GM21526 (cell line): ENCODE results near the gene VCP.

Experiments
- ATAC-seq: cut with Tn5 transposase; IDR thresholded peaks from one replicate; pipeline ENCODE4 v1.9.1; 2021; ENCODE audit warnings: moderate library complexity; ENCODE audit not compliant: unreplicated experiment, low FRiP score

VCP gene

DNA sequence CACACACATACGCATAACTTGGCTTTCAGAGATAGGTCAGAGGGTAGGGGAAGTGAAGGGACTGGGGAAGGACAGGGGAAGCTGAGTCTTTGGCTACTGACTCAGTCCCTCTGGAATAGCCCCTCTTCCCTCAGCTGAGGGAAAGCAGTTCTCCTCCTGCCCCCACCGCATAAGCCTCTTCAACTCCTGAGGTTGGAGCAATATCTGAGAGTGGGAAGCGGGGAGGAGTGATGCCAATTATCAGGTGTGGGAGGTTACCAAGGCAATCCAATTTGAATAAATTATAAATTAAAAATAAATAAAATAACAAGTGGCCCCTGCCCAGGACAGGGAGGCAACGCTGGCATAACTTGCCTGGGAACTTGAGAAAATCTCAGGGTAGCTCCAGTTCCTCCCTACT, 32.2 kb upstream of the VCP start:
- no peak for ATAC-seq

DNA sequence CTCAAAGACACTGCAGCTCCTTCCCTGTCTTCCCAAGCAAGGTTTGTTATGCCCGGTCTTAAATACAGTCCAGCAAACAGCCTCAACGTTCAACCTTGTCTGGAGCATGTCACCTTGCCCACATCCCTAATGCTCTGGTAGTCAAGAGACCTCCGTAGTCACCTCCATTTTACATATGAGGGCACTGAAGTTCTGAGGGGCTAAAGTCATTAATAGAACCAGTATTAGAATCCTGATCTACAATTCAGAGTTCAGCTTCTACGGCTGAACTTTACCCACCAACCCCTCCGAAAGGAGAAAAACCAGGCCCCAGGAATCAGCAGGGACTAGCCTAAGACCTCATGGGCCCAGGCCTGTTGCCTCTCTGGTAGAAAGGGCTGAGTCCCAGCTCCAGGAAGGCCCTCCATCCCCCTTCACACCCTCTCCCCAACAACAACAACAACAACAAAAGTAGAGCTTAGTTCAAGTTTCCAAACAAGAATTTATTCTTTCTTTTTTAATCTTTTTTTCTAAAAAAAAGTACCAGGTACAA, 31.3 kb upstream of the VCP start:
- no peak for ATAC-seq

DNA sequence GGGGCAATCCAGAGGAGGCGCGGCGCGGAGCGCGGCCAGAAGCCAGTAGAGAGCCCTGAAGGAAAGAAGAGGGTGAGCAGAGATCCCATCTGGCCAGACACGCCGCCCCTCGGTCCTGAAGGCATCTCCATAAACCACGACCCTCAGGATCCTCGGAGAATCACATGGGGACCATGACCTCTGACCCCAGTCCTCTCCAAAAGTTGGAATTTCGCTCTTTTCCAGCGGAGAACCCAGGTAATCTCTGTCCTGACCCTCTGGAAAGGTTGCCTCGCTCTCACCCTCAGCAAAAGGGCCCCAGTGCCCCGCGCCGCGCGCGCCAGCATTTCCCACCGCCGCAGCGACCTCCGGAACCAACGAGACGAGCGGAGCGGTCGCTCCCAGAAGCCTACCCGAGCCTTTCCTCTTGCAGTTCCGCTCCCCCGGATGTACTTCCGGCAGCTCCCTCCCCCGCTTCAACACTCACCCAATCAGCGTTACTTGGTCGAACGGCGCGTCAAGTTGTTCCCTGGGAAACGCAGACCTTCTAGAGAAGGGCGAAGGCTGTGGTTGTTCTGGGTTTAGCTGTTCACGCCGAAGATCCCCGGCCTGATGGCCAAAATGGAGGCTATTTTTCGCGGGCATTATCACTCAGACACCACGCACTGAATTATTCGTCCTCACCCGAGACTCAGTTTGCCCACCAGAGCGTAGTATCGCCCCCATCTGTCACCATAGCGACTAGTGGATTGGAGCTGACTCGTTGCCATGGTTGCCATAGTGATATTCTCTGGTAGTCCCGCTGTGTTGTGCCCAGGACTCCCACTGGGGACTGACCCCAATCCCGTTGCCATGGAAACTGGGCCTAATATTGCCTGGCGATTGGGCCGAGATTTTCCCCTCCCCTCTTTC, 30.6 kb upstream of the VCP start, which contains the start of gene STOML2:
Gene STOML2 (minus strand): TSS at position 363 of the 891 bp plus-strand sequence. CDS start 37 bp downstream, at position 326.
- peak; percentile 88 for ATAC-seq

DNA sequence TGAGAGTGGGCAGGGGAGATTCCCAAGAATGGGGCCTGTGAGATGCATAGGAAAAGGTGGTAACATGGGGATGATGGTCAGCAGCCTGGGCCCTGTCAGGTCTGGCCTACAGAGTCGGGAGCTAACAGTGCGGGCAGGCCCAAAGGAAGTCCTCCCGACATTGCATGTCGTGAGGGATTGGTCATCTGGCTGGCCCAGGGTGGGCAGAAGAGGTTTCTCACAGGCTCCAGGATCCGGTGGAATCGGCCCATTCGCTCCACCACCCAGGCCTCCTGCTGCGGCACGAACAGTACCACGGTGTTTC, 30.0 kb upstream of the VCP start:
- no peak for ATAC-seq

DNA sequence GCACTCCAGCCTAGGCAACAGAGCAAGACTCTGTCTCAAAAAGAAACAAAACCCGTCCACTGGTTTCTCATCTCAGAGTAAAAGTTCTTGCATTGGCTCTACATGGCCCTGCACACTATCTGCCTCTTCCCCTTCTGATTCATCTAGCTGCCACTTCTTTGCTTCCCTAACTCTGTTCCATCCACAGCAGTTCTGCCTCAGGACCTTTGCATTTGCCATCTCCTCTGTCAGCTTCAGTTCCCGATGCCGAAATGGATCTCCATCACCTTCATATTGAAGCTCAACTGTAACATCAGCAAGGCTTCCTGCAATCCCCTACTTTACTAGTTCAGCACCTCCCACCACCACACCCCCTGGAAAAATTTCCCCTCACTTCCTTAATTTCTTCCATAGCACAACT, 25.1 kb upstream of the VCP start:
- no peak for ATAC-seq

DNA sequence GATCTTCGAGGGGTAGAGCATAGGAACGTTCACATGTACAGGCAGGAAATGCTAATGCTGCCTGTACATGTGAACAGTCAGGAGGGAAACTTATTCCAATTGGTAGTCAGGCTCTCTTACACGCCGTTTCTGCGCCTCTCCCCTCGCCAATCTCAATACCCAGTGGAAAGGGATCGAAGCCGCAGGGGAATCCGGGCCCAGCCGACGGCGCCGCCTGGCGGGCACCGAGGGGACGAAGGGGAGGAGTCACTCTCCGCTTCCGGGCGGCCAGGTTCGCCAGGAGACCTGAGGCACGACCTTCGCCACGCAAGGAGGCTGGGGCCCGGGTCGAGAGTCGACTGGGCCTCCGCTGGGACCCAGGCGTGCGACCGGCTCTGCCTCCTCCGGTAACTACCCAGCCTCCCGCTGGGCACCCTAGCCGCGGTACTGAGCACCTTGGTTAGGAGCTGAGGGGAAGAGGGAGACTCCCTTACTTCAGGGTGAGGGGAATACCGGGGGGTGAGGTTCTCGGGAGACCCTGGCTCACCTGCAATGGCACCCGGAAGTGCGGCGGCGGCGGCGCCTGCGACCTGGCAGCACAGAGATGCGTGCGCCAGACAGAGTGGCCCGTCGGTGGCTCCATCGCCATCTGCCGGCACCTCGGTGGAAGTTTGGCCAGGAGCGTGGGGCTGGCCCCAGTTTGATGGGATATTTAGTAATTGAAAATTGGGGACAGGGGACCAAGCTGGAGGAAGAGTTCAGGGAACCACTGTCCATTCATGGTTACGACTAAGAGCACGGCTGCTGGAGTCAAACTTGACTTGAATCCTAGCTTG, 23.8 kb upstream of the VCP start, which contains the start of gene PIGO:
Gene PIGO (minus strand): TSS at position 557 of the 815 bp plus-strand sequence. CDS start 1,026 bp downstream, outside the sequence.
- peak; percentile 80 for ATAC-seq

DNA sequence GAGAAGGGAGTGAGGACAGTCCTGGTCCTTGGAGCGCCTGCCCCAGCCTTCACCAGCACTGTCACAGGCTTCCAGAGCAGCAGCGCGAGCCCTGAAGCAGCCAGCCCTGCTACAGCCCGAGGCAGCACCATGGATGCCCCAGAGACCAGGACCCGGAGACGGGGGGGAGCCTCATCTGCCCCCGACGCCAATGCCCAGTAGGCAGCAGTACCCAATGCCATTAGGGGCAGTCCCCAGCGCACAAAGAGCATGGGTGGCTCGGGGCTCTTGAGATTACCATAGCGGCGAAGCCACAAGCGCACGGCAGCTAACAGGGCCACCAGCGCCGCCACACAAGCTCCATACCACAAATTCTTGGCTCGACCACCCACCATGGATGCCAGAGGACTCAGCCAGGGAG, 19.1 kb upstream of the VCP start:
- no peak for ATAC-seq

DNA sequence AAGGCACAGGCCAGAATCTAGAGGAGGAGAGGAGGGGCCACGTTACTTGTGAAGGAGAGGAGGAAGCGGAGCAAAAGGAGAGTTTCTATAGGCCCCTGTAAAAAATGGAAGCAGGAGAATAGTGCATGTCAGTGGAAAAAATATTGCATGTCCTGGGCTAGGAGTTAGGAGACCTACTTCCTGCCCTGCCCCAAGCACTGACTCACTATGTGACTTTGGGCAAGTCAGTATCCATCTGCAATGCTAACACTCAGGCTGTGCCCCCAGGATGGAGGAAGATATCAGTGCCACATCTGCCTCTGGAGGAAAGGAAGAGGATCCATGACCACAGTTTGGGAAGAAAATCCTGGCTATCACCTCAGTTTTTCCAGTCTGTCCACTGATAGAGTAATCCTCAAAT, 17.0 kb upstream of the VCP start:
- ATAC-seq = no peak

DNA sequence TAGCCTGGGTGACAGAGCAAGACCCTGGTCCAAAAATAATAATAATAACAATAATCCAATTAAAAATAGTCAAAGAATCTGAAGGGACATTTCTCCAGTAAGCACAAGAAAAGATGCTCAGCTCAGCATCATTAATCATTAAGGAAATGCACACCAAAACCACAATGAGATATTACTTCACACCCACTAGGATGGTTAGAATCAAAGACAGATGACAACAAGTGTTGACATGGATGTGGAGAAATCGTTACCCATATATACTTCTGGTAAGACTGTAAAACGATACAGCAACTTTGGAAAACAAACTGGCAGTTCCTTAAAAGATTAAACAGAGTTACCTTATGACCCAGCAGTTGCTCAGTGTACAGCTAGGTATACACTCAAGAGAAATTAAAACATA, 12.7 kb upstream of the VCP start:
- no peak for ATAC-seq

DNA sequence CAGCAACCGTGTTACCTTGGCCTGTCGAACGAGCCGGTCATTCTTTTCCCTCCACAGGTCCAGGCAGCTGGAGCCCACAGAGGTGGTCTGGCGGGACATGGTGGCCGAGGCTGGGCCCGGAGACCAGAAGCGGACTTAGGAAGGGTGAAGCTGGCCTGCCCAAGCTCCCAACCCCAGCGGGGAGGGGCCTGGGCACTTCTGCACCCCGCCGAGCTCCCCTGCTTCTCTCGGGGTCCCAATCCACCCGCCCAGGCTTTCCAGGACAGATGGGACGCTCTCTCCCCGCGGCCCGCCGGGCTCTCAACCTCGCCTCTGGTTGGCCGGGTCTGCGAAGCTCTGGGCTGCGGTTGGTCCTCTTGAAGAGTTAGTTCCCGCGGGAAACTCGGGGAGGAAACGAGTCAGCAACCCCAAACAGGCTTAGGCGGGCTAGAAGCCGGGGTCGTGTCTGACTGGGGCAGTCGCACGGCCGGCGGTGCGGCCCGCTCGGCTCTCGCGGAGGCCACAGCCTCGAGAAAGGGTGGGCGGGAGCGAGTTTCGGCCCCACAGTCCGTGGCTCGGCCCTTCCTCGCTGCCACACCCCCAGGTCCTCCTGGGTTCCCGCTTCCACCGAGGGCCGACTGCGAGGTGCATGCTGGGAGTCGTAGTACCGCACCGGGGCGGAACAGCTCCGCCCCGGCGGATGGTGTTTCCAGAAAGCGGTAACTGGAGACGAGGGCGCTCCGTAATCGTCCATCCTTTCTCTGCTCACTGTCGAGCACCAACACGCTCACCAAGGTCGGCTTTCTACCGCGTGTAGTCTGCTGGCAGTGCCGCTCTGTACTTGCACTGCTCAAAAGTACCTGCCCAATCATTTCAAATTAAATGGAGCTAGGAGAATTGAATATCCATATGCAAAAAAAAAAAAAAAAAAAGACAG, 7.3 kb upstream of the VCP start, which contains the start of gene FANCG:
Gene FANCG (minus strand): TSS at position 517 of the 916 bp plus-strand sequence. CDS start 418 bp downstream, at position 99.
- ATAC-seq = peak; percentile 78

DNA sequence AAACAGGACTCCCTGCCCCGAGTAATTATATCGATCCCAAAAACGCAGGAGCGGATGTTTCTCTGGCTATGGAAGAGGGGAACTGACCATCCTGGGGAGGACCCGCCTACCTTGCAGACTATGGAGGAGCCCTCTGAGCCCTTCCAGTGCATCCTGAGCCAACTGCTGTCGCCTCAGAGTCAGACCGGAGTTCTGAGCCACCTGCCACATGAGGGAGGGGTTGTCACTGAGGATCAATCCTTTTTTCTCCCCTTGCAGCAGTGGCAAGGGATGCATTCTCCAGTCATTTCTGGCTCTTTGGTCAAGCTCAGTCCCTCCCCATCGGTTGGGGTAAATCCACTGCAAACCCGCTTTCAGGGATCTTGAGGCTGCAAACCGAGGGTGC, 6.6 kb upstream of the VCP start:
- no peak for ATAC-seq

DNA sequence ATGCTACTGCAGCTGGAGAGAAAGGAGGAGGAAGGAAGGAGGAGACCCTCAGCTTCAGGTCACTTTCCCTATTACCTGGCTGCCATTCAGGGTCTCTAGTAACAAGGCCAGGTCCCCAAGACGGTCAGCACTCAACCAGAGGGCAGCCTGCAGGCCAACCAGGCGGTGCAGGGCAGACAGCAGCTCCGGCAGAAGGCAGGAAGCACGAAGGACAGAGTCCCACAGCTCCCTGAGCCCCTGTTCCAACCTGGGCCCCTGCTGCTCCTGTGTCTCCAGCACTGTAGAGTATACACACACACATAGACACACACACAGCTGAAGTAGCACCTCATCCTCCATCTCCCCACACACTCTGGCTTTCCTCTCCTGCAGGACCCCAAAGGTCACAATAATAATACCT, 5.6 kb upstream of the VCP start:
- no peak for ATAC-seq

DNA sequence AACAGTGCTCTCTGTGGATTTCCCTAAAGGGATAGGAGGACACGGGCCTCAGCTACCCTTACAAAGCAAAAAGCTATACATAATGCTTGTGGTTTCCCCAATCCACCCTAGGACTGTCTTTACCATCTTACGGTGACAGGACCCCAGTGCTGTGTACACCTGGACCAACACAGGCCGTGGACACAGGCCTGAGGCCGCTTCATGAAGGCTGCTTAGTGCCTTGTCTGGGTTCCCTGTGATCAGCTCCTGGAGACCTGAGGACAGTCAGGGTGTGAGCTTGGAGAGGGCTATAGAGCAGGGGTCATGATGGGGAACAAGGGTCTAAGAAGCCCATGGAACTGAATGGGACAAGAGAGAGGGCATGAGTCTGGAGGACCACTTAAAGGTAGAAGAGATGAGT, 4.4 kb upstream of the VCP start:
- no peak for ATAC-seq

DNA sequence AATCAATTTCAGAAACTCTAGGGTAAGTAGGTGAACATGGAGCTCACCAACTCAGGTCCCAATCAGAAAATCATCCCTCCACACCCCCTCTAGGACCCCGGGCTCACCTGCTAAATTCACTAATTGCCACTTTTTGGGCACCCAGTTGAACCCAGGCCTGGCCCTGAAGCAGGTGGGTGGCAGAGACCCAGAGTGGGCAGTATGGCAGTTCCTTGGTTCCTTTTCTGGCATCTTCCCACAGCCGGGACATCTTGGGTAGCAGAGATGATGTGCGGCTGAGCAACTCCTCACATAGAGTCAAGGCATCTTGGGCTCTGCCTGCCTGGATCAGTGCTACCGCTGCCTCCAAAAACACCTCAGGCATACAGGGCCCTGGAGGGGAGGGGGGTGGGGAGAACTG, 2.9 kb upstream of the VCP start:
- no peak for ATAC-seq

DNA sequence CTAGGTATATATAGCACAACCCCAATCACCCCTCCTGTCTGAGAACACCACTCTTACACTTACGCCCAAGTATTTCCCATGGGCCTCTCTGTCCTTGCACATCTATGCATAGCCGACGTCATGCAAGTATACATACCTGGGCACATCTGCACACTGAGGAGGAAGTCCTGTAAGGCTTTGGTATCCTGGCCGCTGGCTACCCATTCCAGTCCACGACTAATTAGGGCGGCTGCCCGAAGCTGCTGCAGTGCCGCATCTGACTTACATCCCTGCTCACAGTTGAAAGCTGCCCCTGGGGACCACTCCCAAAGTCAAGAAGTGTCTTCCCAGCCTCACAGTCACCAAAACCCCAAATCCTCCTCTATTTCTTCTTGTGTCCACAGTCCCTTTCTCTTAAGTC, 2.4 kb upstream of the VCP start:
- ATAC-seq = no peak

DNA sequence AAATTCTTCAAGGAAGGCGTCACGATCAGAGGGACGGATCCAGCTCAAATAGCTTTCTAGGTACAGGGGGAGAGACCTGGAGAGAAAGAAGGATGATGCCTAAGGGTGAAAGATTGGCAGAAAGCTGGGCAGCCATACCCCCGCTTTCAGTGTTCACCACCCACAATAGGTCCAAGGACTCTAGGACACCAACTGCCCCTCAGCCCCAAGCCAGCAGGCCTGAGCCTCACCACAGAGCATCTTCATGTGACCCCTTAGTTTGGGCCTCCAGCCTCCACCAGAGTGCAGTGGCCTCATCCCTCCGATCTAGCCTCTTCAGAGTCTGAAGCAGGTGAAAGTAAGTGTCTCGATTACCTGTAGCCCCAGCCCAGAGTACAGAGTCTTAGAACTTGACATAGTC, 1.7 kb upstream of the VCP start:
- ATAC-seq = no peak

DNA sequence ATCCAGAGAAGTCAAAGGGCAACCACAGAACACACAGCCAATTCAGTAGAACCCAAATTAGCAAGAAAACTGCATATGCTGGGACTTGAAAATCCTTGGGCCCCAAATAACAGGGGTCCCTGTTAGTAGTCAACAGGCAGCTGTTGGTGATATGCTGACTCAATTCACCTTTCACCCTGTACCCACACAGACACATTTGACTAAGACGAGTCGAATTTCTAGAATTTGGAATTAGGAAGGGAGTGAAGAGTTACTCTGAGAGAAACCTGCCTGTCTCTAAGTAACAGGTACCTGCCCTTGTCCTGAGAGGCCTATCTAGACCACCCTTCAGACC, 821 bp upstream of the VCP start:
- ATAC-seq = no peak

DNA sequence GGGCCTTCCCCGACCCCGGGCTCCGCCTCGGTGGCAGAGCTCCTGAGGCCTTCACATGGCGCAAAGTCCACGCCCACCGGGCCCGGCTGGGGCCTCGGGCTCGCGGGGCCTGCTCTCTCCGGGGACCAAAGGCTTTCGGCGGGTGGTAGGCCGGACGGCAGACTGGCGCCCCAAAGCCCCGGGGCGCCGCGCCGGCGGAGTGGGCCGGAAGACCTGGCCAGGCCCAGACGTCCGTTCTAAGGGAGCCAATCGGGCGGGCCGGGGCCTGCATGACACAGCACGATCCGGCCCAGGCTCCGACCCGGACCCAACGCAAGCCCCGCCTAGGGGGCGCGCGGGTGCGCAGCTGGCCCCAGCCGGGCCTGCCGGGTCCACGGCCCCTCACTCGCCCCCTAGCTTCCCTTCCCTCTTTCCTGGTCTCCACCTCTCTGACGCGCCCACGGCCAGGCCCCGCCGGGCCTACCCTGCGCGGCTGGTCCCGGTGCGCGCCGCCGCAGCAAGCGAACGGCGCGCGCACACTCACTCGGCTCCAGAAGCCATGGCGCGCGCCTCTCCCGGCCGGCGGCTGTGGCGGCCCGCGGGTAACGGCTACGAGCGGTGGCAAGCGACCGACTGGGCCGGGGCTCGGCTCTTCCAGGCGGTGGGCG, 488 bp downstream of the VCP start:
- ATAC-seq = peak; percentile 43

DNA sequence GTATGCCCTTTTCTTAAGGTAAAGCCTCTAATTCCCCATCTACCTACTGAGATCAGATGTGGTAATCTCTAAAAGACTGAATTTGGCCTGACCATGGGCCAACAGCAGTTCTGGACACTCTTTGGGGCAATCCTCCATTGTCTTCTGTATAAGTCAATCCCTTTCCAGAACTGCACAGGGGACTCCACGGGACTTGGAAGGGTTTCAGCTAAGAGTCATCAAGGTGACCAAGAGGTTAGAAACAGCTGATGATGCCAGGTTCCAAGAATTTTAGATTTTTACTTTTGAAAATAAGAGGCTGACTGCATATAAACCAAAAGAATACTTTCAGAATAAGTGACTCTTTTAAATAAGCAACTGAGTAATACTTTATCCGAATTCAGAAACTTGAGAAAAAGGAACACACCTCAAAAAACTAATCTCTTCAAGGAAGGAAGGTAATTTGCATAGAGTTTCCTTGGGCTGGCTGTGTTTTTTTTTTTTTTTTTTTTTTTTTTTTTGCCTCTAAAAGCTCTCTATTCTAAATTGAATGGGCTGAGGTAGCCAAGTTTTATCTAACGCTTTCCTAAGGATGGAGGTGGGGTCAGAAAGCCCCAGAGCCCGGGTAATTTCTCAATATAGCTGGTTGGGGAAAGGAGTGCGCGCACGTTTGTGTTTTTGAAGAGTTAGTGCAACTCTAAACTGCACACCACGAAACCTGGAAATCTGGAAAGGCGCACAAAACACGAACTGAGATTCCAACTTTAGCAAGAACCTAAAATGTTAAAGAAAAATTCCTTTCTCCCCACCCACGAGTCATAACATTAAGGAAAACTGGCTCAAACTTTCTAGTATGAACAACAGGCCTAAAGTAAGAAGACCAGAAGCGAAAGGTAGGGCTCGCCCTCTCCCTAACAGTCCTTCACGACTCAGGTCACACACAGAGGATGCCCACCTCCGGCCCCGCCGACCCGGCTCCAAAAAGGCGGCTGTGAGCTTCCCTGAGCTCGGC, 1.3 kb downstream of the VCP start:
- no peak for ATAC-seq
